Neutrophil (primary cell): ENCODE data around the gene ANAPC1.
"Not testable (repeated sequence)": the region's sequence is repeated elsewhere in the genome, so short reads cannot be mapped to it uniquely, and the experiment has no call there.

Experiments used
- H3K27ac ChIP-seq: fragments of 200-600 bp; sonication (generic); 2 replicates; pipeline ENCODE4 v1.5.1; 2016; ENCODE audit warnings: mild to moderate bottlenecking, moderate library complexity
- H3K27me3 ChIP-seq: fragments of 200-600 bp; sonication (generic); 2 replicates; pipeline ENCODE4 v1.6.0; 2016; ENCODE audit warnings: mild to moderate bottlenecking
- H3K36me3 ChIP-seq: fragments of 200-600 bp; sonication (generic); 2 replicates; pipeline ENCODE4 v1.5.1; 2017
- H3K4me1 ChIP-seq, 2 experiments: fragments of 200-600 bp in 1 of 2; sonication (generic) in 1 of 2; 1 replicate in 1 of 2; 2 replicates in 1 of 2; pipeline versions ENCODE4 v1.5.1 to v1.6.1; 2013 to 2016; ENCODE audit warnings: low read depth in 1 of 2, low read length in 1 of 2, mild to moderate bottlenecking in 1 of 2, moderate library complexity in 1 of 2; ENCODE audit not compliant: control insufficient read depth in 1 of 2, insufficient read depth in 1 of 2
- H3K4me3 ChIP-seq, 2 experiments: fragments of 200-600 bp in 1 of 2; sonication (generic) in 1 of 2; 1 replicate in 1 of 2; 2 replicates in 1 of 2; pipeline ENCODE4 v1.5.1; 2013 to 2016; ENCODE audit warnings: low read depth in 1 of 2, low read length in 1 of 2, mild to moderate bottlenecking in 1 of 2, moderate library complexity in 1 of 2
- H3K9me3 ChIP-seq: fragments of 200-600 bp; sonication (generic); 2 replicates; pipeline ENCODE4 v1.5.1; 2016

ANAPC1 gene

GRCh38 chr2:111725742-111726141 is 158.3 kb downstream of the ANAPC1 start:
- not testable (repeated sequence) for H3K36me3 ChIP-seq, H3K27me3 ChIP-seq, H3K27ac ChIP-seq, H3K4me3 ChIP-seq, H3K4me1 ChIP-seq, H3K9me3 ChIP-seq

- not testable (repeated sequence) for H3K4me3 ChIP-seq, H3K36me3 ChIP-seq, H3K4me1 ChIP-seq, H3K9me3 ChIP-seq, H3K27me3 ChIP-seq, H3K27ac ChIP-seq
Measured at GRCh38 chr2:111719610-111720009, 164.4 kb downstream of the ANAPC1 start.
